Activated naive CD4-positive, alpha-beta T cell treated with anti-CD3 and anti-CD28 coated beads for 36 hours (primary cell): ENCODE results near the gene ERICH3. TPM values are rescaled to one million over a fixed set of nuclear protein-coding genes. Genes with fewer than 3 reads are reported as not detected.

Experiments
- CTCF ChIA-PET: fragments of 350-600 bp; sonication (Branson Sonifier 250); formaldehyde crosslinking; loops from one replicate; lab custom pipeline; 2021; ENCODE audit warnings: antibody characterized with exemption; lab: Charles Lee
- DNase-seq: peaks from one replicate; pipeline ENCODE4 v3.0.0-alpha.2; 2020
- H3K27ac Mint-ChIP-seq: one replicate; pipeline ENCODE4 v1.8.0; 2021; ENCODE audit warnings: mild to moderate bottlenecking, mixed read lengths
- H3K27me3 Mint-ChIP-seq: one replicate; pipeline ENCODE4 v1.8.0; 2021; ENCODE audit warnings: low read depth, mixed read lengths
- H3K36me3 Mint-ChIP-seq: one replicate; pipeline ENCODE4 v1.8.0; 2021; ENCODE audit warnings: low read depth, mixed read lengths
- H3K4me1 Mint-ChIP-seq: one replicate; pipeline ENCODE4 v1.8.0; 2021; ENCODE audit warnings: low read depth, mixed read lengths
- H3K4me3 Mint-ChIP-seq: one replicate; pipeline ENCODE4 v1.8.0; 2021; ENCODE audit warnings: mild to moderate bottlenecking, moderate library complexity, mixed read lengths
- H3K9me3 Mint-ChIP-seq: one replicate; pipeline ENCODE4 v1.8.0; 2021; ENCODE audit warnings: mixed read lengths
- intact Hi-C: fragments of 100-400 bp; cut with micrococcal nuclease; formaldehyde crosslinking; loops from one replicate; pipeline ENCODE4 v1.15.1; 2023
- total RNA-seq, 2 experiments: library from RNA; stranded (reverse); gene quantifications; one replicate each; pipeline ENCODE4 v1.2.3, GENCODE V29; 2021

ERICH3 gene
- total RNA-seq, 2 experiments from 2014 or later = not detected

DNA sequence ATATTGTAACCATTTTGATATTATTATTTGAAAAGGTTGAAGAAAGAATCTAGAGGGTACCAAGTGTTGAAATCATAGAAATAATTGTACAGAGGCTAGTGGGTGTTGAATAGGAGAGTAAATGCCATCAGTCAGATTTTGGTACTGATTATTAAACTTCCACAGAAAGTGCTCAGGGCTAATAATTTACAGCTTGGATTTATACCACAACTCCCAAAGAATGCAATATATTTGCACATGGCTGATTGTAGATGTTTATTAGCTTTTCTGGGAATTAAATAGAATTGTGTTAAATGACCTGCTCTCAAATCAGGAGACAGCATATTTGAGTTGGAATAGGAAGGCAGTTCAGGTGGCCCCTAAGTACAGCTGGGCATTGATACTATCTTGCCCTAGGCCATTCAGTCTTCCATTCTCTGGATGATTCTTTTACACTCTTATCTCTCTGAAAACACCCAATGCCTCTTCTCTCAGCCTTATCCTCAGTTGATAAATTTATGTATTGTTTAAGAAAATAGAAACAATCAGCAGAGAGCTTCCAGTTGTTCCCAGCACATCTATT is 63.7 kb downstream of the ERICH3 start:
- DNase-seq = no peak
- H3K27me3 Mint-ChIP-seq = no peaks in the 10 kb centered on the region
- H3K4me3 Mint-ChIP-seq = no peak overlapping the region
- no peaks in the 10 kb centered on the region for H3K9me3 Mint-ChIP-seq
- H3K4me1 Mint-ChIP-seq = no peaks in the 10 kb centered on the region
- intact Hi-C loops = no loop called here
- no peaks in the 10 kb centered on the region for H3K36me3 Mint-ChIP-seq
- no peak overlapping the region for H3K27ac Mint-ChIP-seq
- CTCF ChIA-PET = interaction anchor here (0.8 kb wide), 1 partner anchor 80 kb away, joined by 3 read pairs; no protein-coding TSS in a partner anchor

DNA sequence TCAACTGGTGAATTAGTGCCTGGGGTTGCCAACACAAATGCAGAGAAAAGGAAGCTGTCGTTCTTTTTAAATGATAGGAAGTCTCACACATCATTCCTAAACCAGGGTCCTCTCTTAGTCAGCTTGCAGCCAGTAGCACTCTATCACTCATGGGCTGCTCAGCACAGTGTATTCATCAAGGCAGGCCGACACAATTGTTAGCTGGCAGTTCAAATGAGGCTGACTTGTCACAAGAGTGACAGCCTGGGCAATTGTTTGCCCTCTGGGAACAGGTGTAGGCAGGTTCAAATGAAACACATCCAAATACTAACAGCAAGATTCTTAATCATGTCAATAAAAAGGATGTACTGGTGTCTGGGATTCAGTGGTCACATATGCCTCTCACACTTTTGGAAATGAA is 76.9 kb downstream of the ERICH3 start:
- Mint-ChIP-seq H3K27ac (no peak overlapping the region), H3K4me3 (no peak overlapping the region), H3K9me3 (no peaks in the 10 kb centered on the region), H3K4me1 (no peaks in the 10 kb centered on the region), H3K27me3 (peaks cover 9% of the 10 kb centered on the region), H3K36me3 (no peaks in the 10 kb centered on the region)
- CTCF ChIA-PET = no interaction called here
- DNase-seq = no peak
- intact Hi-C loops = no loop called here

DNA sequence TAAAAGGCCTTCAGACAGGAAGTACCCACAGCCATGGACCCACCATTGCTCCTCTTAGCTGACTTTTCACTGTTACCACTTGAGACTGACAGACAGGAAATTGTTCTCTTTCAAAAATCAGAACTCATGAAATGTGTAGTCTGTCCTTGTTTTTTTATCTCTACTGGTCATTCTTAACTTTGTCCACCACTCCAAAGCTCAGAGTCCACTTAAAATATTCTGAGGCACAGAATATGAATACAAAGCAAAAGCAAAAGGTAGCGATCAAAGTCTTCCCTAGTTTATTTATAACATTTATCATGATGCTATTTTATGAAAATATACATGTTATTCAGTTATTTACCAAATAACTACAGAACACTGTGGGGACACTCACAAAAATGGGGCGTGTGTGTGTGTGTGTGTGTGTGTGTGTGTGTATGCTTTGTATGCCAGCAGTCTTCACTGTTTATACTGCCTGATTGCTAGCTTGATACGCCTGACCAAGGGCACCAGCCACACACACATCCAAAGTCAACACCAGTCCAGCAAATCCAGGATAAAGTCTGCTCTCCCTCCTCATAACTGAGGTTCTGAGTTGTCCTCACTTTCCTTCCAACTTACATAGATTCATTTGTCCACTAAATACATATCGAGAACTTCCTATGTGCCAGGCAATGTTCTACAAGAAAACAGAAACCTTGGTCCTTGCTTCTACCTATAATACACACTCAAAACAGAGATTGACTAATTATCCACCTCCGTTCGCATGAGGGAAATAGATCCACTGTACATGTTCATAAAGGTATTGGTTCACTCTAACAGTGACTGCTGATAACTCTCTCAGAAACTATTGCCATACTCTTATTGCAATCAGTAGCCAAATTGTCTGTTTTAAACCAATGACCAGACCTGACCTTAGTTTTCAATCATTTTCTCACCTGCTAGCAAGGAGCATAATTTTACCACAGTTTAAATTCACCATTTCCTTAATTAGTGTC is 79.4 kb downstream of the ERICH3 start:
- Mint-ChIP-seq H3K4me1 (no peaks in the 10 kb centered on the region), H3K27ac (no peak overlapping the region), H3K9me3 (no peaks in the 10 kb centered on the region), H3K4me3 (no peak overlapping the region), H3K36me3 (no peaks in the 10 kb centered on the region), H3K27me3 (peaks cover 6% of the 10 kb centered on the region)
- CTCF ChIA-PET = interaction anchor here (1.5 kb wide), 1 partner anchor 140 kb away, joined by 4 read pairs; the partner anchor contains the start of genes CRYZ and TYW3
- DNase-seq = no peak
- intact Hi-C loops = no loop called here

DNA sequence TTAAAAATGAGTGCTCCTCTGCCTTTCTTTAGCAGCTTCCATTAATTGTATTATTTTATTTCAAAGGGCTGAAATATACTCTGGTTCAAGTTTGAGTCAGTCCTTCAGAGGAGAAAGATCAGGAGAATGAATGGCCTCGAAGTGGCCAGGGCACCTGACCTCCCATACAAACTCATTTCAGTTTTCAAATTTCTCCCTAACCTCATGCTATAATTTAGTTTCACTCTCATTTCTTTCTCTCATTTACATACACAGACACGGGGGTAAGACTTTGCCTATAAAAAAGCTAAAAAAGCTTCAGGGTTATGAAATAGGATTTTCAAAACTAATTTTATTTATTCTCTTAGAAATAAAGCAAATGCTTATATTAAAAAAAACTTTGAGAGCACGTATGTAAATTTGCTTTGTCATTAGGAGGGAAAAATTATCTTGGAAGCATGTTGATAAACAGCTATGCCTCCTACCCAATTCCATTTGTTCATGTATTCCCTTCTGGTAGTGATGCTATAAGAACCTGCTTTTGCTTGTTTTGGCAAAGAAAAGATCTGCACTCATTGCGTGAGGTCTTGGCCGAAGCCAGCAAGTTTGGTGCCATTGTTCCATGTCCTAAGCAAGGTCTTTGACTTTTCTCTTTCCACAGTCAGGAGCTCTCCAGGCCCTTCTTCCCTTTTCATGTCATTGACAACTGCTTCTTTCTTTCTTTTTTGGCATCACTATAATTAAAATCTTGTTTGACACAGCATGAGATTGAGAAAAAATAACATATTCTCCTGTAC is 80.8 kb downstream of the ERICH3 start:
- CTCF ChIA-PET = no interaction called here
- Mint-ChIP-seq H3K9me3 (no peaks in the 10 kb centered on the region), H3K27me3 (peaks cover 6% of the 10 kb centered on the region), H3K36me3 (no peaks in the 10 kb centered on the region), H3K4me3 (no peak overlapping the region), H3K27ac (no peak overlapping the region), H3K4me1 (no peaks in the 10 kb centered on the region)
- no peak for DNase-seq
- intact Hi-C loops = no loop called here

- intact Hi-C loops = no loop called here
- H3K9me3 Mint-ChIP-seq = no peaks in the 10 kb centered on the region
- CTCF ChIA-PET = no interaction called here
- peaks cover 6% of the 10 kb centered on the region for H3K27me3 Mint-ChIP-seq
- no peaks in the 10 kb centered on the region for H3K36me3 Mint-ChIP-seq
- no peak overlapping the region for H3K27ac Mint-ChIP-seq
- DNase-seq = no peak
- no peak overlapping the region for H3K4me3 Mint-ChIP-seq
- no peaks in the 10 kb centered on the region for H3K4me1 Mint-ChIP-seq
Observed at GRCh38 chr1:74591949-74592348, 81.6 kb downstream of the ERICH3 start.

GRCh38 chr1:74590288-74590687 is 83.3 kb downstream of the ERICH3 start:
- Mint-ChIP-seq H3K36me3 (no peaks in the 10 kb centered on the region), H3K27ac (no peak overlapping the region), H3K27me3 (peaks cover 6% of the 10 kb centered on the region), H3K9me3 (no peaks in the 10 kb centered on the region), H3K4me1 (no peaks in the 10 kb centered on the region), H3K4me3 (no peak overlapping the region)
- intact Hi-C loops = no loop called here
- CTCF ChIA-PET = interaction anchor here (0.6 kb wide), 1 partner anchor 107 kb away, joined by 4 read pairs; no protein-coding TSS in a partner anchor
- no peak for DNase-seq

DNA sequence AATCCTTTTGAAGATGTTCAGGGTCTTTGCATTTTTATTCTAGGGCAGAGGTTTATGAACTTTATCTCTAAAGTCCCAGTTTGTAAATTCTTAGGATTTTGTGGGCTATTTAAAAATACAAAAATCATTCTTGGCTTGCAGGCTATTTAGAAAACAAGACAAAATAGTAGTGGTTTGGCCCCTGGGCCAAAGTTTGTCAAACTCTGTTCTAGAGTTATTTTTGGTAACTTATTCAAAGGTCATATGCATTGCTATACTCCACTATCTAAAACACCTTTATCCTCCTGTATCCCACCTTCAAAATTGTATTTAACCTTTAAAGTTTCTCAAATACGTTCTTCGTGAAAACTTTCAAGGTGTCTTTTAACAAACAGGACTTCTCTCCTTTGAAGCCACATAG is 85.7 kb downstream of the ERICH3 start:
- DNase-seq = no peak
- Mint-ChIP-seq H3K4me1 (no peaks in the 10 kb centered on the region), H3K9me3 (no peaks in the 10 kb centered on the region), H3K27me3 (peaks cover 6% of the 10 kb centered on the region), H3K36me3 (no peaks in the 10 kb centered on the region), H3K27ac (no peak overlapping the region), H3K4me3 (no peak overlapping the region)
- CTCF ChIA-PET = no interaction called here
- intact Hi-C loops = no loop called here

DNA sequence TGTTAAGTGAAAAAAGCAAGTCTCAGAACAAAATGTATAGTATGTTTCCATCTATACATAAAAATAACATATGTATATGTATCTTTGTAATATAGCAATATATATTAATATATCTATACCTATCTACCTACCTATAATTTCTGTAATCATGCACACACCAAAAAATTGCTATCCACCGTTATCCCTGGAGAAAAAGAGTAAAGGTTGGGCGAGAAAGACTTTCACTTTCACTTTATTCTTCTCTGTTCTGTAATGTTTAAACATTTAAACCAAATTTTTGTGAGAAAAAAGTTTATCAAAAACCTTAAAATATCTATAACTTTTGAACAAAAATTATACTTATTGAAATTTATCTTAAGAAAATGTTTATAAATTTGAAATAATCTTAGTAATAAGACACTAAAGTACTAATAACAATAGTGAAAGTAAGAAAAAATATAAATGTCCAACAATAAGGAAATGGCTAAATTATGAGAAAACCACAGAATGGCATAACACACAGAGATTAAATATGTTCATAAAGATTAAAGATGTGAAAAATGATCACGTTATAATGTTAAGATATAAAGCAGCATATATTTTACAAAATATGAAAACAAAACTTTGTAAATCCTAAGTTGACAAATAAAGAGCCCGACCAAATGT is 87.2 kb downstream of the ERICH3 start:
- DNase-seq = no peak
- Mint-ChIP-seq H3K4me3 (no peak overlapping the region), H3K9me3 (no peaks in the 10 kb centered on the region), H3K27me3 (peaks cover 4% of the 10 kb centered on the region), H3K27ac (no peak overlapping the region), H3K4me1 (no peaks in the 10 kb centered on the region), H3K36me3 (no peaks in the 10 kb centered on the region)
- intact Hi-C loops = no loop called here
- CTCF ChIA-PET = no interaction called here

GRCh38 chr1:74584185-74584584 is 89.4 kb downstream of the ERICH3 start:
- intact Hi-C loops = no loop called here
- CTCF ChIA-PET = no interaction called here
- Mint-ChIP-seq H3K27me3 (peaks cover 4% of the 10 kb centered on the region), H3K4me3 (no peak overlapping the region), H3K9me3 (no peaks in the 10 kb centered on the region), H3K4me1 (no peaks in the 10 kb centered on the region), H3K27ac (no peak overlapping the region), H3K36me3 (no peaks in the 10 kb centered on the region)
- DNase-seq = no peak

GRCh38 chr1:74583397-74583796 is 90.2 kb downstream of the ERICH3 start:
- Mint-ChIP-seq H3K27me3 (peaks cover 4% of the 10 kb centered on the region), H3K9me3 (no peaks in the 10 kb centered on the region), H3K4me3 (no peak overlapping the region), H3K36me3 (no peaks in the 10 kb centered on the region), H3K4me1 (no peaks in the 10 kb centered on the region), H3K27ac (no peak overlapping the region)
- intact Hi-C loops = no loop called here
- no peak for DNase-seq
- CTCF ChIA-PET = no interaction called here

GRCh38 chr1:74579425-74579824 is 94.2 kb downstream of the ERICH3 start:
- Mint-ChIP-seq H3K27me3 (peaks cover 1% of the 10 kb centered on the region), H3K4me3 (no peak overlapping the region), H3K4me1 (no peaks in the 10 kb centered on the region), H3K27ac (no peak overlapping the region), H3K9me3 (no peaks in the 10 kb centered on the region), H3K36me3 (no peaks in the 10 kb centered on the region)
- intact Hi-C loops = no loop called here
- CTCF ChIA-PET = no interaction called here
- no peak for DNase-seq

GRCh38 chr1:74578101-74578500 is 95.5 kb downstream of the ERICH3 start:
- no peaks in the 10 kb centered on the region for H3K36me3 Mint-ChIP-seq
- no peak for DNase-seq
- CTCF ChIA-PET = no interaction called here
- H3K27me3 Mint-ChIP-seq = no peaks in the 10 kb centered on the region
- no peaks in the 10 kb centered on the region for H3K4me1 Mint-ChIP-seq
- H3K27ac Mint-ChIP-seq = no peak overlapping the region
- H3K9me3 Mint-ChIP-seq = no peaks in the 10 kb centered on the region
- no peak overlapping the region for H3K4me3 Mint-ChIP-seq
- intact Hi-C loops = no loop called here
